ENCODE data around the gene PIAS2. TPM values are rescaled to one million over a fixed set of nuclear protein-coding genes. Genes with fewer than 3 reads are reported as not detected.

PIAS2 gene
- total and polyA plus RNA-seq, 2 of the 13 experiments (the other 11 are each of a cell fraction or from before 2014, with no cell fraction given): 12.2 to 12.7 TPM

DNA sequence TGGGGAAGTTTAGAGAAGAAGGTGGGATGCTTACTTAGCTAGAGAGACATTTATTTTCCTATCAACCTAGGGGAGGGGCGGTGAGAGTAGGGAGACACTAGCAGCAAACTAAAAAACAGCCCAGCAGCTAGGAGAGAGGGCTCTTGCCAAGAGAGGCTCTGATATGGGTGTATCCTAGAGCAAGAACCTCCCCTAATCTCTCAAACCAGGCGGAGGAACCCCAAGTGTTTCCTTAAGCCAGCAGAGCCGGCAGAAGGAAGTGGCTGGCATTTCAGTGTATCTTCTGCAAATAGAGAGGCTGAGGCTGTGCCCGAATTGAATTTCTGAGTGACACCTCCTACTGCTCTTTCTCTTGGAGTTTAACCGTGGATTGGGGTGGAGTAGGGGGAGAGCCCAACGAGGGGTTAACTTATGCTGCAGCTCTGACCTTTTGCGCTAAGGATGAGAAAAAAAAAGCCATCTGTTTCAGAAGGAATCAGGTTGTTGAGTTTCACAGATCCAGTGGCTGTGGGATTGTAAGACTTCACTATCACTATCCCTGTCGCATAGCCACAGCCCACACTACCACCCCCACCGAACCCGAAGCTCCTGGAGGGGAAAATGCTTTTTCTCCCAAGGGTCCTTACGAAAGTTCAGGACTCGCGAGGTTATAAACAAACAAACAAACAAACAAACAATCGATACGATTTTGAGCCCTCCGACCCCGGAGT is 161.8 kb downstream of the PIAS2 start (continued):
- TF ChIP-seq, protein P1, sequence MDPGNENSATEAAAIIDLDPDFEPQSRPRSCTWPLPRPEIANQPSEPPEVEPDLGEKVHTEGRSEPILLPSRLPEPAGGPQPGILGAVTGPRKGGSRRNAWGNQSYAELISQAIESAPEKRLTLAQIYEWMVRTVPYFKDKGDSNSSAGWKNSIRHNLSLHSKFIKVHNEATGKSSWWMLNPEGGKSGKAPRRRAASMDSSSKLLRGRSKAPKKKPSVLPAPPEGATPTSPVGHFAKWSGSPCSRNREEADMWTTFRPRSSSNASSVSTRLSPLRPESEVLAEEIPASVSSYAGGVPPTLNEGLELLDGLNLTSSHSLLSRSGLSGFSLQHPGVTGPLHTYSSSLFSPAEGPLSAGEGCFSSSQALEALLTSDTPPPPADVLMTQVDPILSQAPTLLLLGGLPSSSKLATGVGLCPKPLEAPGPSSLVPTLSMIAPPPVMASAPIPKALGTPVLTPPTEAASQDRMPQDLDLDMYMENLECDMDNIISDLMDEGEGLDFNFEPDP (CRISPR knock-in tag; conservative IDR thresholded peaks at IDR 0.05): no peak
- TF ChIP-seq ZNF660 (CRISPR knock-in tag; IDR thresholded peaks at IDR 0.05; ENCODE audit: borderline replicate concordance, low read depth): no peak
- no peak for TF ChIP-seq MBNL3 (CRISPR knock-in tag; conservative IDR thresholded peaks at IDR 0.05)

GRCh38 chr18:46754661-46755292 is 162.5 kb downstream of the PIAS2 start:
- Histone ChIP-seq H2AFZ (ENCODE audit: low read length) (no peak overlapping the region), H3K4me1 (ENCODE audit: insufficient read depth, low read length) (no peaks in the 10 kb centered on the region), H3K79me2 (ENCODE audit: insufficient read depth, low read length) (no peaks in the 10 kb centered on the region), H3K27ac (ENCODE audit: extremely low read length, insufficient read depth, low read length) (no peak overlapping the region), H4K20me1 (ENCODE audit: insufficient read depth, low read length) (no peaks in the 10 kb centered on the region), H3K9me3 (ENCODE audit: low read length) (no peaks in the 10 kb centered on the region), H3K36me3 (replicated peaks in 1 of 2; ENCODE audit: control insufficient read depth in 1 of 2, insufficient read depth in 2 of 2, low read length in 2 of 2) (no peaks in the 10 kb centered on the region), H3K9ac (ENCODE audit: insufficient read depth, low read depth, low read length) (no peak overlapping the region), H3K27me3 (ENCODE audit: control insufficient read depth in 1 of 2, insufficient read depth in 2 of 2, low read length in 2 of 2) (peaks cover 4 to 47% of the 10 kb centered on the region in 2 experiments; a peak in 4 of 5 replicates), H3K4me2 (ENCODE audit: low read depth, low read length) (no peak overlapping the region), H3K4me3 (replicated peaks in 1 of 3; ENCODE audit: insufficient read depth in 1 of 3, low read depth in 2 of 3, low read length in 3 of 3) (no peak overlapping the region)
- CTCF ChIA-PET (ENCODE audit: low intra/inter-chr PET ratio, low total read pairs): no interaction called here
- intact Hi-C loops (cut with micrococcal nuclease; ENCODE audit: unreplicated experiment): no loop called here
- peak; percentile 2 for DNase-seq (ENCODE audit: low spot score)
- BruUV-seq (replicated peaks): no TSS peak
- WGBS (ENCODE audit: low lambda C conversion rate): 0% methylated on average over 5 of the region's 13 CpGs
- FAIRE-seq: no peak
- TF ChIP-seq, protein P2, sequence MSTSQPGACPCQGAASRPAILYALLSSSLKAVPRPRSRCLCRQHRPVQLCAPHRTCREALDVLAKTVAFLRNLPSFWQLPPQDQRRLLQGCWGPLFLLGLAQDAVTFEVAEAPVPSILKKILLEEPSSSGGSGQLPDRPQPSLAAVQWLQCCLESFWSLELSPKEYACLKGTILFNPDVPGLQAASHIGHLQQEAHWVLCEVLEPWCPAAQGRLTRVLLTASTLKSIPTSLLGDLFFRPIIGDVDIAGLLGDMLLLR (CRISPR knock-in tag; IDR thresholded peaks at IDR 0.05): no peak
- TF ChIP-seq ZBTB37 (CRISPR knock-in tag; IDR thresholded peaks at IDR 0.05) (no peak), STAT5B (CRISPR knock-in tag; IDR thresholded peaks at IDR 0.05) (no peak)
- TF ChIP-seq, protein P3, sequence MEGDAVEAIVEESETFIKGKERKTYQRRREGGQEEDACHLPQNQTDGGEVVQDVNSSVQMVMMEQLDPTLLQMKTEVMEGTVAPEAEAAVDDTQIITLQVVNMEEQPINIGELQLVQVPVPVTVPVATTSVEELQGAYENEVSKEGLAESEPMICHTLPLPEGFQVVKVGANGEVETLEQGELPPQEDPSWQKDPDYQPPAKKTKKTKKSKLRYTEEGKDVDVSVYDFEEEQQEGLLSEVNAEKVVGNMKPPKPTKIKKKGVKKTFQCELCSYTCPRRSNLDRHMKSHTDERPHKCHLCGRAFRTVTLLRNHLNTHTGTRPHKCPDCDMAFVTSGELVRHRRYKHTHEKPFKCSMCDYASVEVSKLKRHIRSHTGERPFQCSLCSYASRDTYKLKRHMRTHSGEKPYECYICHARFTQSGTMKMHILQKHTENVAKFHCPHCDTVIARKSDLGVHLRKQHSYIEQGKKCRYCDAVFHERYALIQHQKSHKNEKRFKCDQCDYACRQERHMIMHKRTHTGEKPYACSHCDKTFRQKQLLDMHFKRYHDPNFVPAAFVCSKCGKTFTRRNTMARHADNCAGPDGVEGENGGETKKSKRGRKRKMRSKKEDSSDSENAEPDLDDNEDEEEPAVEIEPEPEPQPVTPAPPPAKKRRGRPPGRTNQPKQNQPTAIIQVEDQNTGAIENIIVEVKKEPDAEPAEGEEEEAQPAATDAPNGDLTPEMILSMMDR (CRISPR knock-in tag; IDR thresholded peaks at IDR 0.05): peak; percentile 47
- in situ Hi-C loops (cut with HindIII; ENCODE audit: extremely low pct_ligation_motif_present, low pct_unique_long_range_greater_than_20kb): no loop called here
- ATAC-seq: peak; percentile 81
- POLR2A ChIA-PET: no interaction called here
